ENCODE data around the gene SLC4A1AP.
A peak's percentile ranks its signal among the peaks of the same experiment; 100 is the strongest.

Gene SLC4A1AP

GRCh38 chr2:27736031-27736889 is 72.6 kb downstream of the SLC4A1AP start:
- TF ChIP-seq MAX (IDR thresholded peaks at IDR 0.05; ENCODE audit: low read depth, low read length) (no peak), CTCF (IDR thresholded peaks at IDR 0.05; ENCODE audit: low read depth, low read length) (no peak), POLR2A (IDR thresholded peaks at IDR 0.05; ENCODE audit: extremely low read depth, insufficient read length) (no peak), MYC (IDR thresholded peaks at IDR 0.05; ENCODE audit: low read depth, low read length) (no peak)
- DNase-seq (ENCODE audit: low read depth): no peak
- no peak overlapping the region for H3K4me3 ChIP-seq (ENCODE audit: low read depth, low read length)

- DNase-seq (ENCODE audit: low read depth): no peak
- TF ChIP-seq MAX (IDR thresholded peaks at IDR 0.05; ENCODE audit: low read depth, low read length) (no peak), POLR2A (IDR thresholded peaks at IDR 0.05; ENCODE audit: extremely low read depth, insufficient read length) (no peak), CTCF (IDR thresholded peaks at IDR 0.05; ENCODE audit: low read depth, low read length) (no peak), MYC (IDR thresholded peaks at IDR 0.05; ENCODE audit: low read depth, low read length) (no peak)
- H3K4me3 ChIP-seq (ENCODE audit: low read depth, low read length): no peak overlapping the region
These were observed 73.2 kb downstream of the SLC4A1AP start for GRCh38 chr2:27736890-27737204.

- H3K4me3 ChIP-seq (ENCODE audit: low read depth, low read length): no peak overlapping the region
- TF ChIP-seq MYC (IDR thresholded peaks at IDR 0.05; ENCODE audit: low read depth, low read length): no peak
- no peak for DNase-seq (ENCODE audit: low read depth)
These were observed 74.1 kb downstream of the SLC4A1AP start for GRCh38 chr2:27737676-27738348.

- TF ChIP-seq MYC (IDR thresholded peaks at IDR 0.05; ENCODE audit: low read depth, low read length) (no peak), POLR2A (IDR thresholded peaks at IDR 0.05; ENCODE audit: extremely low read depth, insufficient read length) (no peak), MAX (IDR thresholded peaks at IDR 0.05; ENCODE audit: low read depth, low read length) (no peak), CTCF (IDR thresholded peaks at IDR 0.05; ENCODE audit: low read depth, low read length) (no peak)
- H3K4me3 ChIP-seq (ENCODE audit: low read depth, low read length): no peak overlapping the region
- DNase-seq (ENCODE audit: low read depth): no peak
These were observed 74.8 kb downstream of the SLC4A1AP start for GRCh38 chr2:27738349-27739057.

GRCh38 chr2:27739058-27739373 is 75.3 kb downstream of the SLC4A1AP start:
- TF ChIP-seq MYC (IDR thresholded peaks at IDR 0.05; ENCODE audit: low read depth, low read length) (no peak), POLR2A (IDR thresholded peaks at IDR 0.05; ENCODE audit: extremely low read depth, insufficient read length) (no peak), MAX (IDR thresholded peaks at IDR 0.05; ENCODE audit: low read depth, low read length) (no peak), CTCF (IDR thresholded peaks at IDR 0.05; ENCODE audit: low read depth, low read length) (no peak)
- DNase-seq (ENCODE audit: low read depth): no peak

GRCh38 chr2:27741673-27742072 is 78.0 kb downstream of the SLC4A1AP start:
- peak; percentile 46 for DNase-seq (ENCODE audit: low read depth)
- no peak overlapping the region for H3K4me3 ChIP-seq (ENCODE audit: low read depth, low read length)
- TF ChIP-seq POLR2A (IDR thresholded peaks at IDR 0.05; ENCODE audit: extremely low read depth, insufficient read length): no peak
- TF ChIP-seq MAX (IDR thresholded peaks at IDR 0.05; ENCODE audit: low read depth, low read length): no peak
- TF ChIP-seq MYC (IDR thresholded peaks at IDR 0.05; ENCODE audit: low read depth, low read length): no peak
- TF ChIP-seq CTCF (IDR thresholded peaks at IDR 0.05; ENCODE audit: low read depth, low read length): no peak

More at GRCh38 chr2:27739058-27739373, 75.3 kb downstream of the SLC4A1AP start:
- H3K4me3 ChIP-seq (ENCODE audit: low read depth, low read length): no peak overlapping the region

Measured in NB4 (cell line).